Stimulated activated effector memory CD8-positive, alpha-beta T cell treated with anti-CD3 and anti-CD28 coated beads, Interleukin-12 subunit alpha, Interleukin-12 subunit beta, amount 100 ng/mL, for 72 hours (primary cell): Measurements from ENCODE around the gene EMC6.

ENCODE experiments used
- ATAC-seq: fragments of 150-1000 bp; cut with Tn5 transposase; 2 replicates; pipeline ENCODE4 v1.10.0; 2021
- DNase-seq, 2 donors: peaks; one replicate each; pipeline ENCODE4 v3.0.0; 2021 to 2022; ENCODE audit warnings: low spot score in 2 of 2
- H3K27ac Mint-ChIP-seq: one replicate; pipeline ENCODE4 v1.8.0; 2022; ENCODE audit warnings: mild to moderate bottlenecking, mixed read lengths
- H3K36me3 Mint-ChIP-seq: one replicate; pipeline ENCODE4 v1.8.0; 2022; ENCODE audit warnings: mild to moderate bottlenecking, mixed read lengths
- H3K4me1 Mint-ChIP-seq: one replicate; pipeline ENCODE4 v1.8.0; 2022; ENCODE audit warnings: mixed read lengths
- H3K4me3 Mint-ChIP-seq: one replicate; pipeline ENCODE4 v1.8.0; 2022; ENCODE audit warnings: mild to moderate bottlenecking, mixed read lengths
- H3K9me3 Mint-ChIP-seq: one replicate; pipeline ENCODE4 v1.8.0; 2022; ENCODE audit warnings: mixed read lengths

Gene EMC6

DNA sequence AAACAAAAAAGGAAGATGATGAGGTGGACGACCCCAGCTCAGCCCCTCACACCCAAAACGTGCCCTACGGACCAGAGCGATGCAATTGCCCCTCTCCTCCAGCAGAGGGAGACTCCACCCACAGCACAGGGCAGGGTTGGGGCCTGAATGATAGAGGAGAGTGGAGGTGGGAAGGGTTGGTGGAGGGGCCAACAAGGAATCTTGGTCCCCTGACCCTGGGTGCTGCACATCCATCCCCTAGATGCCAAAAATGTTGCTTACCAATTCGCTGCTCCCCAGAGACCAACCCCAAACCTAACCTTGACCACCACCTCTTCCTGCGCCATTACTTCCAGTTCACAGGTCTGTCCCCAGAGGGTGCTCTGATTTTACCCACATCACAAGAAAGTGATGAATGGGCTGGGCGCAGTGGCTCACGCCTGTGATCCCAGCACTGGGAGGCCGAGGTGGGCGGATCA, 14.5 kb downstream of the EMC6 start:
- H3K4me3 Mint-ChIP-seq = no peak overlapping the region
- peaks cover 47% of the 10 kb centered on the region for H3K36me3 Mint-ChIP-seq
- H3K9me3 Mint-ChIP-seq = no peaks in the 10 kb centered on the region
- no peak overlapping the region for H3K27ac Mint-ChIP-seq
- peaks cover 19% of the 10 kb centered on the region for H3K4me1 Mint-ChIP-seq
- peak; percentile 57 to 82 for DNase-seq
- peak; percentile 88 for ATAC-seq

DNA sequence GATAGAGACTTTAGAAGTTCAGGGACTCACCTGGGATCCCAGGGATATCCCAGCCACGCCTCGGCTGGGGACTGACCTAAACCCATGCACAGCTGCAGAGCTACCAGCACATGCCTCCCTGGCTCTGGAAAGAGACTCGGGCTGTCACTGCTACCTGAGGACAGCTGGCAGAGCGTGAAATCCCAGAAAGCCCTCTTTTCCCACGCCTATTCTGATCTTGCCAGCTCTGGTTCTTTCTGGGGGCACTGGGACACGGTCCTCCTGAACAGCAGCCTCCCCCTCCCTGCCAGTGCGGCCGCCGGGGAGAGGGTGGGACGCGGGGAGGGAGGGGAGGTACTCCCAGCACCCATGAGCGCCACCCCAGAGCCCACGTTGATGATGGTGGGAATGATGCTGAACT, 16.6 kb downstream of the EMC6 start:
- Mint-ChIP-seq H3K4me1 (peaks cover 19% of the 10 kb centered on the region), H3K27ac (no peak overlapping the region), H3K36me3 (peaks cover 47% of the 10 kb centered on the region), H3K4me3 (no peak overlapping the region), H3K9me3 (no peaks in the 10 kb centered on the region)
- ATAC-seq (no peak), DNase-seq (no peak)

DNA sequence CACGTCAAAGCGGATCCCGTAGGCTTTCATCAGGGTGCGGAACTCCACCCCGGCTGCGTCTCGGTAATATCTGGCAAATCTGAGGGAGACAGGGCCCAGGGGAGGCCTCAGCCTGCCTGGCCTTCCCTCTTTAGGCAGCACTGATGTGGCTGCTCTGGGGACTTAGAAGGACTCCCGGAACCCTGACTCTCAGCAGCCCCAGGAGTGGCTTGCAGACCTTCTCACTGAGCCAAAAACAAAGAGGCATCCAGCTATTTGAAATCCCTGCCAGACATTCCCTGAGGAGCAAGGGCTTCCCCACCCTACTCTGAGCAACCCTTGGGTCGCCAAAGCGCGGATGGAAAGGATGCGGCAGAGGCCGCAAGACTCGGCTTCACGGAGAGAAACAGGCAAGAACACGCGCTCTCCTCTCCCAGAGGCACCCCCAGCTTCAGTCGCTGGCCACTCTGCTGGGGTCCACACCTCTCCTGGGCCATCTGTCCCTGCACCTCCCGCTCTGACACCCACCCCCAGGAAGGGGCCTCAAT, 19.5 kb downstream of the EMC6 start:
- no peaks in the 10 kb centered on the region for H3K9me3 Mint-ChIP-seq
- DNase-seq = no peak
- H3K36me3 Mint-ChIP-seq = peaks cover 41% of the 10 kb centered on the region
- no peak for ATAC-seq
- H3K27ac Mint-ChIP-seq = no peak overlapping the region
- no peak overlapping the region for H3K4me3 Mint-ChIP-seq
- peaks cover 14% of the 10 kb centered on the region for H3K4me1 Mint-ChIP-seq

GRCh38 chr17:3688852-3689261, 20.2 kb downstream of the EMC6 start:
- ATAC-seq (no peak), DNase-seq (no peak)
- Mint-ChIP-seq H3K36me3 (peaks cover 37% of the 10 kb centered on the region), H3K4me3 (no peak overlapping the region), H3K27ac (no peak overlapping the region), H3K4me1 (peaks cover 13% of the 10 kb centered on the region), H3K9me3 (no peaks in the 10 kb centered on the region)

DNA sequence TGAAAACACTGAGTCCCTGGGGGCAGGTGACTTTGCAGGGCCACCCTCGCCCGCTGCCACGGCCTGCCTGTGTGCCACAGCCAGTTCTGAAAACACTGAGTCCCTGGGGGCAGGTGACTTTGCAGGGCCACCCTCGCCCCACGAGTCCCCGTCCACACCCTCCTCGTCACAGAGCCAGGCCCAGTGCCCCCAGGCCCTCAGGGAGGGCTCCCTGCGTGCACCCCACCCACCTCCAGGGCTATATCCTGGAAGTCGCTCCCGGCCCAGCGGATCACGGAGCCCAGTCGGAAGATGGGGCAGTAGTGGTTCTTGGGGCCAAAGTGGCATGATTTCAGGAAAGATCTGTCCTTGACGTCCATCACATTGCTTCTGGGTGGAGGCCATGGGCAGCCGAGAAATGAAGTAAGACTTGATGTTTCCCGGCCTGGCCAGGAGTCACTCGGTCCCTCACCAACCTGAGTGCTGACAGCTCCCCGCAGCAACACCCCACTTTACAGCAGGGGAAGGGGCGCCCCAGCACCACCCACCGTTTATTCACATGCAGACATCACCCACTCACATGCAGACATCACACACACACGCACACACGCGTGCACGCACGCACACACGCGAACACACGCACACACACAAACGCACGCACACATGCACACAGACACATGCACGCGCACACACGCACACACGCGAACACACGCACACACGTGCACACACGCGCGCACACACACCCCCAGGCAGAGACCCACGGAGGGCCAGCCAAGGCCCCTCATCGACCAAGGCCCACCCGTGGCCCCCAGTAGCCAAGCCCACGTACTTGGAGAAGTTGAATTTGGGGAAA, 20.9 kb downstream of the EMC6 start:
- Mint-ChIP-seq H3K9me3 (no peaks in the 10 kb centered on the region), H3K4me1 (peaks cover 19% of the 10 kb centered on the region), H3K27ac (no peak overlapping the region), H3K4me3 (no peak overlapping the region), H3K36me3 (peaks cover 37% of the 10 kb centered on the region)
- DNase-seq (no peak), ATAC-seq (no peak)

- H3K27ac Mint-ChIP-seq = no peak overlapping the region
- ATAC-seq (no peak), DNase-seq (no peak)
- no peak overlapping the region for H3K4me3 Mint-ChIP-seq
- H3K4me1 Mint-ChIP-seq = peaks cover 23% of the 10 kb centered on the region
- H3K36me3 Mint-ChIP-seq = peaks cover 32% of the 10 kb centered on the region
- no peaks in the 10 kb centered on the region for H3K9me3 Mint-ChIP-seq
These were observed 21.6 kb downstream of the EMC6 start for GRCh38 chr17:3690094-3690715.

- no peaks in the 10 kb centered on the region for H3K9me3 Mint-ChIP-seq
- H3K4me1 Mint-ChIP-seq = peaks cover 30% of the 10 kb centered on the region
- DNase-seq = no peak
- ATAC-seq = no peak
- no peak overlapping the region for H3K4me3 Mint-ChIP-seq
- peaks cover 37% of the 10 kb centered on the region for H3K36me3 Mint-ChIP-seq
- H3K27ac Mint-ChIP-seq = no peak overlapping the region
These were observed 23.0 kb downstream of the EMC6 start for GRCh38 chr17:3691617-3692067.

- DNase-seq = no peak
- H3K4me1 Mint-ChIP-seq = peaks cover 30% of the 10 kb centered on the region
- no peak overlapping the region for H3K4me3 Mint-ChIP-seq
- no peak overlapping the region for H3K27ac Mint-ChIP-seq
- H3K36me3 Mint-ChIP-seq = peaks cover 37% of the 10 kb centered on the region
- no peaks in the 10 kb centered on the region for H3K9me3 Mint-ChIP-seq
- no peak for ATAC-seq
These were observed 23.7 kb downstream of the EMC6 start for GRCh38 chr17:3692346-3692745.

GRCh38 chr17:3693141-3693540, 24.5 kb downstream of the EMC6 start:
- Mint-ChIP-seq H3K4me1 (peaks cover 30% of the 10 kb centered on the region), H3K36me3 (peaks cover 37% of the 10 kb centered on the region), H3K4me3 (peak overlapping the region; percentile 77), H3K27ac (no peak overlapping the region), H3K9me3 (no peaks in the 10 kb centered on the region)
- no peak for DNase-seq
- no peak for ATAC-seq

DNA sequence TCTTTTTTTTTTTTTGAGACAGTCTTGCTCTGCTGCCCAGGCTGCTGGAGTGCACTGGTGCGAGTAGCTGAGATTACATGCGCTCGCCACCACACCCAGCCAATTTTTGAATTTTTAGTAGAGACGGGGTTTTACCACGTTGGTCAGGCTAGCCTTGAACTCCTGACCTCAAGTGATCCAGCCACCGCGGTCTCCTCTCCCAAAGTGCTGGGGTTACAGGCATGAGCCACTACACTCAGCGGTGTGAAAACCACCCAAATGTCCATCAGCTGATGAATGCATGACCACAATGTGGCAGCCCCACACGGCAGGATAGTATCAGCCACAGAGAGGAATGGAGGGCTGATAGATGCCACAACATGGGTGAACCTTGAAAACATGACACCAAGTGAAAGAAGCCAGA, 25.2 kb downstream of the EMC6 start:
- ATAC-seq (peak; percentile 94), DNase-seq (peak; percentile 59 to 88)
- H3K27ac Mint-ChIP-seq = peak overlapping the region; percentile 8
- H3K36me3 Mint-ChIP-seq = peaks cover 37% of the 10 kb centered on the region
- peaks cover 30% of the 10 kb centered on the region for H3K4me1 Mint-ChIP-seq
- peak overlapping the region; percentile 77 for H3K4me3 Mint-ChIP-seq
- no peaks in the 10 kb centered on the region for H3K9me3 Mint-ChIP-seq

GRCh38 chr17:3695129-3695722, 26.6 kb downstream of the EMC6 start:
- peaks cover 30% of the 10 kb centered on the region for H3K4me1 Mint-ChIP-seq
- H3K27ac Mint-ChIP-seq = peak overlapping the region; percentile 67
- H3K4me3 Mint-ChIP-seq = peak overlapping the region; percentile 77
- ATAC-seq = peak; percentile 8
- peaks cover 27% of the 10 kb centered on the region for H3K36me3 Mint-ChIP-seq
- DNase-seq = peak in 1 of 2 donors; percentile 67
- H3K9me3 Mint-ChIP-seq = no peaks in the 10 kb centered on the region

GRCh38 chr17:3695723-3696411, 27.3 kb downstream of the EMC6 start, which contains the start of gene P2RX5:
P2RX5 (minus strand) TSS chr17:3696155; CDS start chr17:3696005, 150 bp downstream.
- Mint-ChIP-seq H3K4me1 (peaks cover 27% of the 10 kb centered on the region), H3K36me3 (peaks cover 21% of the 10 kb centered on the region)
- peak in 1 of 2 donors; percentile 72 for DNase-seq

DNA sequence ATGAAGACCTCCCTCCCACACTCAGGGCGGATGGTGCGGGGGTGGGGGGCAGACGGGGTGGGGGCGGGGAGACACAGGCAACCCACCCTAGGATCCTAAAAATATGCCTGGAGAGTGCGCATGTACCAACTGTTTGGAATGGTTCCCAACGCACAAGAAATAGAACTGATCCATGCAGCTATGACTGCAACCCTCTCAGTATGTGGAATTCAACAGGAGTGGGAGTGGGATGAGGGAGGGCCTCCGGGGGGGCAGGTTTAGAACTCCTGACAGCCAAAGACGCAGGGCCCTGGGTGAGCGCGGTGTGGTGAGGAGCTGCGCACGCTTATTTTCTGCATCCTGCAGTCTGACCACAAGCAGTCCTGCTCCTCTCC, 28.5 kb downstream of the EMC6 start:
- Mint-ChIP-seq H3K4me1 (peaks cover 20% of the 10 kb centered on the region), H3K27ac (no peak overlapping the region), H3K36me3 (peaks cover 17% of the 10 kb centered on the region), H3K9me3 (no peaks in the 10 kb centered on the region), H3K4me3 (peak overlapping the region; percentile 77)
- ATAC-seq (no peak), DNase-seq (no peak)

More at GRCh38 chr17:3695723-3696411, 27.3 kb downstream of the EMC6 start, which contains the start of gene P2RX5:
- ATAC-seq = peak; percentile 55
- Mint-ChIP-seq H3K27ac (no peak within 1 kb of the TSS), H3K9me3 (no peaks in the 10 kb centered on the region), H3K4me3 (peak within 1 kb of the TSS; percentile 77)

- DNase-seq = no peak
- no peak for ATAC-seq
- Mint-ChIP-seq H3K36me3 (peaks cover 22% of the 10 kb centered on the region), H3K4me1 (peaks cover 20% of the 10 kb centered on the region), H3K9me3 (no peaks in the 10 kb centered on the region), H3K4me3 (no peak overlapping the region), H3K27ac (no peak overlapping the region)
These were observed 29.5 kb downstream of the EMC6 start for GRCh38 chr17:3698139-3698538.

DNA sequence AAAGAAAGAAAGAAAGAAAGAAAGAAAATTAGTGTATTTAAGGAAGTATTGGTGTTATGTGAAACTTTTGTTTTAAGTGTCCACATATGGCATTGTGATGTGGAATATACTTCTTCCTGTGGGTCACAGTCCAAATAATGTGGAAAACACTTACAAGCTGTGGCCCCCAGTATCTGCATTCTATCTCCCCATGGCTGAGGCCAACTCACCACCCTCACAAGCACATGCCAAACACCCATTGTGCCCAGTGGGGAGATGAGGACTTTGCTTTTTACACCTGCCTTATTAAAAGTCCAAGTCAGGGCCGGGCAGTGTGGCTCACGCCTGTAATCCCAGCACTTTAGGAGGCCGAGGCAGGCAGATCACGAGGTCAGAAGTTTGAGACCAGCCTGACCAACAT, 31.3 kb downstream of the EMC6 start:
- no peak for DNase-seq
- no peak for ATAC-seq
- Mint-ChIP-seq H3K4me3 (no peak overlapping the region), H3K36me3 (peaks cover 10% of the 10 kb centered on the region), H3K27ac (no peak overlapping the region), H3K4me1 (peaks cover 8% of the 10 kb centered on the region), H3K9me3 (no peaks in the 10 kb centered on the region)
